Measurements from ENCODE around the gene SMIM35. TPM values are rescaled to one million over a fixed set of nuclear protein-coding genes. Genes with fewer than 3 reads are reported as not detected.

SMIM35 gene
- total RNA-seq, 3 donors from 2014 or later (not counting 1 experiment from before 2014, with no cell fraction given): 0.30 to 0.68 (median 0.33) TPM

GRCh38 chr11:118017631-118018315, 69.0 kb downstream of the SMIM35 start:
- TF ChIP-seq CTCF (IDR thresholded peaks at IDR 0.05): no peak
- peaks cover 13% of the 10 kb centered on the region for H3K36me3 Mint-ChIP-seq
- Histone ChIP-seq H3K4me1 (ENCODE audit: control insufficient read depth, insufficient read depth, low read length) (peaks cover 44% of the 10 kb centered on the region), H3K36me3 (ENCODE audit: control insufficient read depth, insufficient read depth, low read length) (no peaks in the 10 kb centered on the region), H3K4me3 (ENCODE audit: low read length) (no peak overlapping the region), H3K27me3 (ENCODE audit: control insufficient read depth, insufficient read depth, low read length) (no peaks in the 10 kb centered on the region), H3K27ac (ENCODE audit: low read length) (no peak overlapping the region), H3K9me3 (ENCODE audit: control insufficient read depth, insufficient read depth, low read length) (peaks cover 13% of the 10 kb centered on the region)
- WGBS (ENCODE audit: insufficient coverage): 83% methylated on average over 2 of the region's 4 CpGs
- H3K4me1 Mint-ChIP-seq: peaks cover 49 to 52% of the 10 kb centered on the region in 2 donors
- no peak overlapping the region for H3K4me3 Mint-ChIP-seq
- intact Hi-C loops (cut with micrococcal nuclease): no loop called here
- ATAC-seq: no peak
- DNase-seq: no peak
- H3K27ac Mint-ChIP-seq: no peak overlapping the region
- H3K9me3 Mint-ChIP-seq: peaks cover 11 to 13% of the 10 kb centered on the region in 2 donors
- H3K27me3 Mint-ChIP-seq (ENCODE audit: low read depth in 2 of 2): no peaks in the 10 kb centered on the region

- H3K27me3 ChIP-seq (ENCODE audit: control insufficient read depth, insufficient read depth, low read length): no peaks in the 10 kb centered on the region
- H3K4me1 ChIP-seq (ENCODE audit: control insufficient read depth, insufficient read depth, low read length): peaks cover 51% of the 10 kb centered on the region
- peaks cover 13% of the 10 kb centered on the region for H3K9me3 ChIP-seq (ENCODE audit: control insufficient read depth, insufficient read depth, low read length)
- Mint-ChIP-seq H3K4me1 (peaks cover 56 to 58% of the 10 kb centered on the region in 2 donors), H3K36me3 (peaks cover 13% of the 10 kb centered on the region), H3K4me3 (no peak overlapping the region), H3K27me3 (ENCODE audit: low read depth in 2 of 2) (no peaks in the 10 kb centered on the region), H3K9me3 (peaks cover 11 to 13% of the 10 kb centered on the region in 2 donors), H3K27ac (peak overlapping the region in 1 of 2 donors; percentile 87)
- 97% methylated on average over 3 of the region's 3 CpGs for WGBS (ENCODE audit: insufficient coverage)
- intact Hi-C loops (cut with micrococcal nuclease): no loop called here
- no peak for TF ChIP-seq CTCF (IDR thresholded peaks at IDR 0.05)
- H3K27ac ChIP-seq (ENCODE audit: low read length): no peak overlapping the region
- DNase-seq (no peak), ATAC-seq (no peak)
- no peak overlapping the region for H3K4me3 ChIP-seq (ENCODE audit: low read length)
- no peaks in the 10 kb centered on the region for H3K36me3 ChIP-seq (ENCODE audit: control insufficient read depth, insufficient read depth, low read length)
These were observed 69.7 kb downstream of the SMIM35 start for GRCh38 chr11:118017111-118017510.

GRCh38 chr11:118016104-118016503, 70.7 kb downstream of the SMIM35 start:
- Histone ChIP-seq H3K27me3 (ENCODE audit: control insufficient read depth, insufficient read depth, low read length) (no peaks in the 10 kb centered on the region), H3K4me1 (ENCODE audit: control insufficient read depth, insufficient read depth, low read length) (peaks cover 61% of the 10 kb centered on the region), H3K9me3 (ENCODE audit: control insufficient read depth, insufficient read depth, low read length) (peaks cover 13% of the 10 kb centered on the region), H3K4me3 (ENCODE audit: low read length) (no peak overlapping the region), H3K36me3 (ENCODE audit: control insufficient read depth, insufficient read depth, low read length) (no peaks in the 10 kb centered on the region), H3K27ac (ENCODE audit: low read length) (peak overlapping the region; percentile 49)
- Mint-ChIP-seq H3K36me3 (peaks cover 13% of the 10 kb centered on the region), H3K4me1 (peaks cover 63 to 69% of the 10 kb centered on the region in 2 donors), H3K4me3 (peak overlapping the region; percentile 75), H3K27ac (peak overlapping the region; percentile 87 to 96), H3K9me3 (peaks cover 11 to 13% of the 10 kb centered on the region in 2 donors), H3K27me3 (ENCODE audit: low read depth in 2 of 2) (no peaks in the 10 kb centered on the region)
- ATAC-seq (no peak), DNase-seq (no peak)
- intact Hi-C loops (cut with micrococcal nuclease): no loop called here
- no peak for TF ChIP-seq CTCF (IDR thresholded peaks at IDR 0.05)
- WGBS (ENCODE audit: insufficient coverage): 19% methylated on average over 4 of the region's 4 CpGs

Data from natural killer cell (primary cell).